GM23338 (cell line): ENCODE data around the gene ARHGAP42. TPM values are rescaled to one million over a fixed set of nuclear protein-coding genes. Genes with fewer than 3 reads are reported as not detected.
A peak's percentile ranks its signal among the peaks of the same experiment; 100 is the strongest.

Experiments used
- ATAC-seq: fragments of 200-7000 bp; cut with Tn5 transposase; 3 replicates; pipeline ENCODE4 v1.9.1; 2020
- DNase-seq: peaks from one replicate; pipeline ENCODE4 v3.0.0-alpha.2; 2015; ENCODE audit warnings: low spot score
- H2AFZ ChIP-seq: fragments of 200-600 bp; sonication (generic); 2 replicates; pipeline ENCODE4 v1.8.0; 2016; ENCODE audit warnings: antibody characterized with exemption, mild to moderate bottlenecking, moderate library complexity
- H3F3A ChIP-seq: fragments of 200-600 bp; sonication (generic); replicated peaks from 2 replicates; pipeline ENCODE4 v1.8.0; 2017; ENCODE audit warnings: antibody characterized with exemption, mixed run types, low read depth
- H3K27ac ChIP-seq: fragments of 200-600 bp; sonication (generic); 2 replicates; pipeline ENCODE4 v1.6.1; 2016; ENCODE audit warnings: low read depth
- H3K27me3 ChIP-seq: fragments of 200-600 bp; sonication (generic); 2 replicates; pipeline ENCODE4 v1.8.0; 2016; ENCODE audit warnings: mild to moderate bottlenecking, mixed run types, moderate library complexity; ENCODE audit not compliant: insufficient read depth
- H3K36me3 ChIP-seq: fragments of 200-600 bp; sonication (generic); 2 replicates; pipeline ENCODE4 v1.8.0; 2016; ENCODE audit warnings: mild to moderate bottlenecking; ENCODE audit not compliant: insufficient read depth
- H3K4me1 ChIP-seq: fragments of 200-600 bp; sonication (generic); 2 replicates; pipeline ENCODE4 v1.8.0; 2016; ENCODE audit warnings: mild to moderate bottlenecking, moderate library complexity; ENCODE audit not compliant: insufficient read depth
- H3K4me2 ChIP-seq: fragments of 200-600 bp; sonication (generic); 2 replicates; pipeline ENCODE4 v1.7.1; 2017; ENCODE audit warnings: mixed run types
- H3K4me3 ChIP-seq: fragments of 200-600 bp; sonication (generic); 2 replicates; pipeline ENCODE4 v1.6.1; 2016; ENCODE audit warnings: mixed run types
- H3K79me2 ChIP-seq: fragments of 200-600 bp; sonication (generic); replicated peaks from 2 replicates; pipeline ENCODE4 v1.8.0; 2017; ENCODE audit warnings: mild to moderate bottlenecking; ENCODE audit not compliant: insufficient read depth
- H3K9me2 ChIP-seq: fragments of 200-600 bp; sonication (generic); 2 replicates; pipeline ENCODE4 v1.8.0; 2017; ENCODE audit not compliant: insufficient read depth
- H4K20me1 ChIP-seq: fragments of 200-600 bp; sonication (generic); replicated peaks from 2 replicates; pipeline ENCODE4 v1.8.0; 2017; ENCODE audit warnings: mild to moderate bottlenecking; ENCODE audit not compliant: insufficient read depth
- H3K27ac Mint-ChIP-seq: 2 replicates; pipeline ENCODE4 v1.8.0; 2020; ENCODE audit warnings: inconsistent platforms, mild to moderate bottlenecking, moderate library complexity, mixed read lengths
- H3K27me3 Mint-ChIP-seq: 3 replicates; pipeline ENCODE4 v1.8.0; 2022; ENCODE audit warnings: low read depth, mild to moderate bottlenecking, moderate library complexity, mixed read lengths, inconsistent platforms; ENCODE audit not compliant: insufficient read depth, poor library complexity
- H3K36me3 Mint-ChIP-seq: 3 replicates; pipeline ENCODE4 v1.8.0; 2021; ENCODE audit warnings: low read depth, mild to moderate bottlenecking, inconsistent platforms, moderate library complexity, mixed read lengths
- H3K4me1 Mint-ChIP-seq: 3 replicates; pipeline ENCODE4 v1.8.0; 2020; ENCODE audit warnings: mild to moderate bottlenecking, inconsistent platforms, mixed read lengths
- H3K4me3 Mint-ChIP-seq: 3 replicates; pipeline ENCODE4 v1.8.0; 2021; ENCODE audit warnings: moderate library complexity, mild to moderate bottlenecking, inconsistent platforms, mixed read lengths
- H3K9me3 Mint-ChIP-seq: 3 replicates; pipeline ENCODE4 v1.8.0; 2020; ENCODE audit warnings: moderate library complexity, mild to moderate bottlenecking, inconsistent platforms, mixed read lengths
- EZH2 ChIP-seq: fragments of 200-600 bp; sonication (generic); IDR thresholded peaks from one replicate; pipeline ENCODE4 v1.8.0; 2017; ENCODE audit warnings: antibody characterized with exemption, mild to moderate bottlenecking, low read depth; ENCODE audit not compliant: unreplicated experiment
- EZH2phosphoT487 ChIP-seq: fragments of 200-600 bp; sonication (generic); IDR thresholded peaks from one replicate; pipeline ENCODE4 v1.8.1; 2018; ENCODE audit warnings: antibody characterized with exemption; ENCODE audit not compliant: unreplicated experiment
- JUNB ChIP-seq: IDR thresholded peaks from one replicate; pipeline ENCODE4 v1.6.1; 2016; ENCODE audit warnings: antibody characterized with exemption; ENCODE audit not compliant: unreplicated experiment
- NANOG ChIP-seq: IDR thresholded peaks from 2 replicates; pipeline ENCODE4 v1.6.1; 2016; ENCODE audit warnings: antibody characterized with exemption, borderline replicate concordance
- STAT1 ChIP-seq: IDR thresholded peaks from one replicate; pipeline ENCODE4 v1.6.1; 2016; ENCODE audit warnings: antibody characterized with exemption; ENCODE audit not compliant: unreplicated experiment
- ZNF114 ChIP-seq: fragments of 250-450 bp; sonication (Bioruptor Pico); IDR thresholded peaks from 2 replicates; pipeline ENCODE4 v1.5.0; 2020; ENCODE audit warnings: mild to moderate bottlenecking, moderate library complexity
- polyA plus RNA-seq: library from polyadenylated mRNA; unstranded; fragments of >200 nt; fragmentation: Nextera tagmentation; extraction: Ambion mirVana; gene quantifications from 2 replicates; pipeline ENCODE4 v1.2.1, GENCODE V29; 2016
- total RNA-seq: library from RNA; depleted of rRNA; stranded (reverse); fragments of >200 nt; shearing (Covaris generic); gene quantifications from 2 replicates; pipeline ENCODE4 v1.2.3, GENCODE V29; 2014
- TF ChIP-seq, protein P1 (sequence below), 2 experiments: fragments of 200-600 bp in 1 of 2; sonication (generic) in 1 of 2; conservative IDR thresholded peaks; 2 replicates each; pipeline versions ENCODE4 v1.5.1 to v1.6.1; 2016 to 2017; ENCODE audit warnings: antibody characterized with exemption in 2 of 2, low read depth in 2 of 2, mild to moderate bottlenecking in 2 of 2, moderate library complexity in 1 of 2
- TF ChIP-seq, protein P2 (sequence below): fragments of 250-450 bp; sonication (Bioruptor Pico); IDR thresholded peaks from 2 replicates; pipeline ENCODE4 v1.5.0; 2020; ENCODE audit warnings: mild to moderate bottlenecking, moderate library complexity

ARHGAP42 gene
- total and polyA plus RNA-seq, 2 experiments from 2014 or later, result 23.7 to 35.7 TPM

GRCh38 chr11:100681064-100681502, 6.0 kb upstream of the ARHGAP42 start:
- Histone ChIP-seq H4K20me1 (no peaks in the 10 kb centered on the region), H3K36me3 (no peaks in the 10 kb centered on the region), H3K4me2 (no peak overlapping the region), H3K27ac (no peak overlapping the region), H3K4me3 (no peak overlapping the region), H3K4me1 (peaks cover 36% of the 10 kb centered on the region), H3K79me2 (no peaks in the 10 kb centered on the region), H2AFZ (no peak overlapping the region), H3K27me3 (no peaks in the 10 kb centered on the region), H3F3A (no peaks in the 10 kb centered on the region), H3K9me2 (no peaks in the 10 kb centered on the region)
- TF ChIP-seq EZH2phosphoT487 (no peak), ZNF114 (CRISPR knock-in tag) (no peak), JUNB (no peak), STAT1 (no peak), NANOG (no peak)
- Mint-ChIP-seq H3K4me1 (peaks cover 37% of the 10 kb centered on the region), H3K27ac (no peak overlapping the region), H3K9me3 (no peaks in the 10 kb centered on the region; the same call in 2 of the 3 replicates), H3K36me3 (no peaks in the 10 kb centered on the region), H3K27me3 (peaks cover 6% of the 10 kb centered on the region), H3K4me3 (no peak overlapping the region)
- ATAC-seq, result peak; percentile 28
- DNase-seq, result peak; percentile 69

GRCh38 chr11:100682247-100682969, 4.7 kb upstream of the ARHGAP42 start:
- Mint-ChIP-seq H3K4me3 (no peak overlapping the region), H3K27me3 (peaks cover 6% of the 10 kb centered on the region), H3K9me3 (no peaks in the 10 kb centered on the region; the same call in 2 of the 3 replicates), H3K4me1 (peaks cover 35% of the 10 kb centered on the region), H3K36me3 (no peaks in the 10 kb centered on the region), H3K27ac (no peak overlapping the region)
- peak; percentile 56 for DNase-seq
- no peaks in the 10 kb centered on the region for H4K20me1 ChIP-seq
- H3K4me2 ChIP-seq, result no peak overlapping the region
- no peaks in the 10 kb centered on the region for H3F3A ChIP-seq
- H3K4me3 ChIP-seq, result no peak overlapping the region
- no peak for ATAC-seq
- TF ChIP-seq, protein P1, sequence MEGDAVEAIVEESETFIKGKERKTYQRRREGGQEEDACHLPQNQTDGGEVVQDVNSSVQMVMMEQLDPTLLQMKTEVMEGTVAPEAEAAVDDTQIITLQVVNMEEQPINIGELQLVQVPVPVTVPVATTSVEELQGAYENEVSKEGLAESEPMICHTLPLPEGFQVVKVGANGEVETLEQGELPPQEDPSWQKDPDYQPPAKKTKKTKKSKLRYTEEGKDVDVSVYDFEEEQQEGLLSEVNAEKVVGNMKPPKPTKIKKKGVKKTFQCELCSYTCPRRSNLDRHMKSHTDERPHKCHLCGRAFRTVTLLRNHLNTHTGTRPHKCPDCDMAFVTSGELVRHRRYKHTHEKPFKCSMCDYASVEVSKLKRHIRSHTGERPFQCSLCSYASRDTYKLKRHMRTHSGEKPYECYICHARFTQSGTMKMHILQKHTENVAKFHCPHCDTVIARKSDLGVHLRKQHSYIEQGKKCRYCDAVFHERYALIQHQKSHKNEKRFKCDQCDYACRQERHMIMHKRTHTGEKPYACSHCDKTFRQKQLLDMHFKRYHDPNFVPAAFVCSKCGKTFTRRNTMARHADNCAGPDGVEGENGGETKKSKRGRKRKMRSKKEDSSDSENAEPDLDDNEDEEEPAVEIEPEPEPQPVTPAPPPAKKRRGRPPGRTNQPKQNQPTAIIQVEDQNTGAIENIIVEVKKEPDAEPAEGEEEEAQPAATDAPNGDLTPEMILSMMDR (conservative IDR thresholded peaks at IDR 0.05; ENCODE audit: low read depth in 2 of 2), result peak; percentile 57 to 76
- TF ChIP-seq STAT1, result no peak
- no peaks in the 10 kb centered on the region for H3K27me3 ChIP-seq
- peaks cover 32% of the 10 kb centered on the region for H3K4me1 ChIP-seq
- no peaks in the 10 kb centered on the region for H3K36me3 ChIP-seq
- no peaks in the 10 kb centered on the region for H3K9me2 ChIP-seq
- H3K27ac ChIP-seq, result no peak overlapping the region
- H2AFZ ChIP-seq, result no peak overlapping the region
- H3K79me2 ChIP-seq, result no peaks in the 10 kb centered on the region

DNA sequence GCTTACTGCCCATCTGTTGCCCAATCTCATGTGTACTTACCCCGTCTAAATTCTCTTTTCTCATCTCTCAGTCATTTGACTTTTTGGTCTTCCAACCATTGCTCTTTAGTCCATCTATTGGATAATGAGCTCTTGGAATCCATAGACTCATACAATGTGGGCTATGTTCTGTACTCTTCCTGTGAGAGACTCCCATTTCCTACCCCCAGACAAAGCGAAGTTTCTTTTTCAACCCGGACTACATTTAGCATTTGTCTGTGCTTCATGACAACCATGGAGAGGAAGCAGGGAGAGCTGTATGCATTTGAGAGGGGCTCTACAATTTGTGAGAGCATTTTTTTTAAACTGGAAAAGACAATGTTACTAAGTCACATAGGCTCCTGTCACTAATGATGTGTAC, 4.0 kb upstream of the ARHGAP42 start:
- Histone ChIP-seq H3K79me2 (peaks cover 3% of the 10 kb centered on the region), H3K27me3 (no peaks in the 10 kb centered on the region), H3K36me3 (no peaks in the 10 kb centered on the region), H3K4me2 (no peak overlapping the region), H4K20me1 (no peaks in the 10 kb centered on the region), H2AFZ (no peak overlapping the region), H3K4me1 (peaks cover 26% of the 10 kb centered on the region), H3K9me2 (no peaks in the 10 kb centered on the region), H3F3A (no peaks in the 10 kb centered on the region), H3K4me3 (no peak overlapping the region), H3K27ac (no peak overlapping the region)
- no peak for DNase-seq
- Mint-ChIP-seq H3K4me1 (peaks cover 28% of the 10 kb centered on the region), H3K27me3 (peaks cover 7% of the 10 kb centered on the region), H3K27ac (no peak overlapping the region), H3K36me3 (no peaks in the 10 kb centered on the region), H3K9me3 (no peaks in the 10 kb centered on the region), H3K4me3 (no peak overlapping the region)
- no peak for ATAC-seq
- no peak for TF ChIP-seq EZH2
- TF ChIP-seq, protein P2, sequence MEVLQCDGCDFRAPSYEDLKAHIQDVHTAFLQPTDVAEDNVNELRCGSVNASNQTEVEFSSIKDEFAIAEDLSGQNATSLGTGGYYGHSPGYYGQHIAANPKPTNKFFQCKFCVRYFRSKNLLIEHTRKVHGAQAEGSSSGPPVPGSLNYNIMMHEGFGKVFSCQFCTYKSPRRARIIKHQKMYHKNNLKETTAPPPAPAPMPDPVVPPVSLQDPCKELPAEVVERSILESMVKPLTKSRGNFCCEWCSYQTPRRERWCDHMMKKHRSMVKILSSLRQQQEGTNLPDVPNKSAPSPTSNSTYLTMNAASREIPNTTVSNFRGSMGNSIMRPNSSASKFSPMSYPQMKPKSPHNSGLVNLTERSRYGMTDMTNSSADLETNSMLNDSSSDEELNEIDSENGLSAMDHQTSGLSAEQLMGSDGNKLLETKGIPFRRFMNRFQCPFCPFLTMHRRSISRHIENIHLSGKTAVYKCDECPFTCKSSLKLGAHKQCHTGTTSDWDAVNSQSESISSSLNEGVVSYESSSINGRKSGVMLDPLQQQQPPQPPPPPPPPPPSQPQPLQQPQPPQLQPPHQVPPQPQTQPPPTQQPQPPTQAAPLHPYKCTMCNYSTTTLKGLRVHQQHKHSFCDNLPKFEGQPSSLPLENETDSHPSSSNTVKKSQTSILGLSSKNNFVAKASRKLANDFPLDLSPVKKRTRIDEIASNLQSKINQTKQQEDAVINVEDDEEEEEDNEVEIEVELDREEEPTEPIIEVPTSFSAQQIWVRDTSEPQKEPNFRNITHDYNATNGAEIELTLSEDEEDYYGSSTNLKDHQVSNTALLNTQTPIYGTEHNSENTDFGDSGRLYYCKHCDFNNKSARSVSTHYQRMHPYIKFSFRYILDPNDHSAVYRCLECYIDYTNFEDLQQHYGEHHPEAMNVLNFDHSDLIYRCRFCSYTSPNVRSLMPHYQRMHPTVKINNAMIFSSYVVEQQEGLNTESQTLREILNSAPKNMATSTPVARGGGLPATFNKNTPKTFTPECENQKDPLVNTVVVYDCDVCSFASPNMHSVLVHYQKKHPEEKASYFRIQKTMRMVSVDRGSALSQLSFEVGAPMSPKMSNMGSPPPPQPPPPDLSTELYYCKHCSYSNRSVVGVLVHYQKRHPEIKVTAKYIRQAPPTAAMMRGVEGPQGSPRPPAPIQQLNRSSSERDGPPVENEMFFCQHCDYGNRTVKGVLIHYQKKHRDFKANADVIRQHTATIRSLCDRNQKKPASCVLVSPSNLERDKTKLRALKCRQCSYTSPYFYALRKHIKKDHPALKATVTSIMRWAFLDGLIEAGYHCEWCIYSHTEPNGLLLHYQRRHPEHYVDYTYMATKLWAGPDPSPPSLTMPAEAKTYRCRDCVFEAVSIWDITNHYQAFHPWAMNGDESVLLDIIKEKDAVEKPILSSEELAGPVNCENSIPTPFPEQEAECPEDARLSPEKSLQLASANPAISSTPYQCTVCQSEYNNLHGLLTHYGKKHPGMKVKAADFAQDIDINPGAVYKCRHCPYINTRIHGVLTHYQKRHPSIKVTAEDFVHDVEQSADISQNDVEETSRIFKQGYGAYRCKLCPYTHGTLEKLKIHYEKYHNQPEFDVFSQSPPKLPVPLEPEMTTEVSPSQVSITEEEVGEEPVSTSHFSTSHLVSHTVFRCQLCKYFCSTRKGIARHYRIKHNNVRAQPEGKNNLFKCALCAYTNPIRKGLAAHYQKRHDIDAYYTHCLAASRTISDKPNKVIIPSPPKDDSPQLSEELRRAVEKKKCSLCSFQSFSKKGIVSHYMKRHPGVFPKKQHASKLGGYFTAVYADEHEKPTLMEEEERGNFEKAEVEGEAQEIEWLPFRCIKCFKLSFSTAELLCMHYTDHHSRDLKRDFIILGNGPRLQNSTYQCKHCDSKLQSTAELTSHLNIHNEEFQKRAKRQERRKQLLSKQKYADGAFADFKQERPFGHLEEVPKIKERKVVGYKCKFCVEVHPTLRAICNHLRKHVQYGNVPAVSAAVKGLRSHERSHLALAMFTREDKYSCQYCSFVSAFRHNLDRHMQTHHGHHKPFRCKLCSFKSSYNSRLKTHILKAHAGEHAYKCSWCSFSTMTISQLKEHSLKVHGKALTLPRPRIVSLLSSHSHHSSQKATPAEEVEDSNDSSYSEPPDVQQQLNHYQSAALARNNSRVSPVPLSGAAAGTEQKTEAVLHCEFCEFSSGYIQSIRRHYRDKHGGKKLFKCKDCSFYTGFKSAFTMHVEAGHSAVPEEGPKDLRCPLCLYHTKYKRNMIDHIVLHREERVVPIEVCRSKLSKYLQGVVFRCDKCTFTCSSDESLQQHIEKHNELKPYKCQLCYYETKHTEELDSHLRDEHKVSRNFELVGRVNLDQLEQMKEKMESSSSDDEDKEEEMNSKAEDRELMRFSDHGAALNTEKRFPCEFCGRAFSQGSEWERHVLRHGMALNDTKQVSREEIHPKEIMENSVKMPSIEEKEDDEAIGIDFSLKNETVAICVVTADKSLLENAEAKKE (CRISPR knock-in tag), result no peak
- TF ChIP-seq EZH2phosphoT487, result no peak
